HUES64 (cell line): Measurements from ENCODE around the gene MYCBPAP.

Experiments
- H3K27ac ChIP-seq: 2 replicates; pipeline ENCODE4 v1.7.0; 2013; ENCODE audit warnings: low read depth, low read length, inconsistent platforms
- H3K27me3 ChIP-seq: 2 replicates; pipeline ENCODE4 v1.6.1; 2013; ENCODE audit warnings: mild to moderate bottlenecking, low read length; ENCODE audit not compliant: insufficient read depth
- H3K36me3 ChIP-seq: 2 replicates; pipeline ENCODE4 v1.6.1; 2013; ENCODE audit warnings: mild to moderate bottlenecking, low read length; ENCODE audit not compliant: insufficient read depth
- H3K4me1 ChIP-seq: 2 replicates; pipeline ENCODE4 v1.6.1; 2013; ENCODE audit warnings: mild to moderate bottlenecking, low read length, moderate library complexity; ENCODE audit not compliant: insufficient read depth
- H3K4me3 ChIP-seq: 2 replicates; pipeline ENCODE4 v1.5.1; 2013; ENCODE audit warnings: mild to moderate bottlenecking, low read length, moderate library complexity
- H3K9ac ChIP-seq: 2 replicates; pipeline ENCODE4 v1.6.1; 2013; ENCODE audit warnings: mild to moderate bottlenecking, low read depth, low read length
- H3K9me3 ChIP-seq: 2 replicates; pipeline ENCODE4 v1.6.1; 2013; ENCODE audit warnings: low read depth, low read length; ENCODE audit not compliant: insufficient read depth
- WGBS: fragments of 150-250, 120-280 bp; methylation state at CpG from one replicate; pipeline ENCODE4 v1.1.7; 2013; ENCODE audit warnings: missing lambda C conversion rate; 5-methylcytosine and 5-hydroxymethylcytosine counted together

Gene MYCBPAP

GRCh38 chr17:50541716-50542688 is 33.8 kb downstream of the MYCBPAP start:
- Histone ChIP-seq H3K36me3 (no peaks in the 10 kb centered on the region), H3K9me3 (no peaks in the 10 kb centered on the region), H3K4me1 (peaks cover 7% of the 10 kb centered on the region; the same call in 1 of the 2 replicates), H3K4me3 (peak overlapping the region; percentile 85), H3K27ac (peak overlapping the region; percentile 60; the same call in 1 of the 2 replicates), H3K27me3 (peaks cover 10% of the 10 kb centered on the region), H3K9ac (peak overlapping the region; percentile 62)
- WGBS = 3% methylated on average over 82 of the region's 82 CpGs

- peak overlapping the region; percentile 85 for H3K4me3 ChIP-seq
- H3K9ac ChIP-seq = peak overlapping the region; percentile 62
These were observed 34.8 kb downstream of the MYCBPAP start for GRCh38 chr17:50542795-50543774.

GRCh38 chr17:50544516-50544915 is 36.3 kb downstream of the MYCBPAP start:
- no peak overlapping the region for H3K4me3 ChIP-seq
- peaks cover 12% of the 10 kb centered on the region for H3K4me1 ChIP-seq
- peaks cover 10% of the 10 kb centered on the region for H3K27me3 ChIP-seq
- H3K9ac ChIP-seq = no peak overlapping the region
- no peaks in the 10 kb centered on the region for H3K9me3 ChIP-seq
- H3K27ac ChIP-seq = no peak overlapping the region
- WGBS = 88% methylated on average over 7 of the region's 7 CpGs
- no peaks in the 10 kb centered on the region for H3K36me3 ChIP-seq

More at GRCh38 chr17:50542795-50543774, 34.8 kb downstream of the MYCBPAP start:
- Histone ChIP-seq H3K4me1 (peaks cover 12% of the 10 kb centered on the region), H3K27me3 (peaks cover 10% of the 10 kb centered on the region), H3K36me3 (no peaks in the 10 kb centered on the region), H3K27ac (no peak overlapping the region), H3K9me3 (no peaks in the 10 kb centered on the region)
- 86% methylated on average over 16 of the region's 16 CpGs for WGBS

DNA sequence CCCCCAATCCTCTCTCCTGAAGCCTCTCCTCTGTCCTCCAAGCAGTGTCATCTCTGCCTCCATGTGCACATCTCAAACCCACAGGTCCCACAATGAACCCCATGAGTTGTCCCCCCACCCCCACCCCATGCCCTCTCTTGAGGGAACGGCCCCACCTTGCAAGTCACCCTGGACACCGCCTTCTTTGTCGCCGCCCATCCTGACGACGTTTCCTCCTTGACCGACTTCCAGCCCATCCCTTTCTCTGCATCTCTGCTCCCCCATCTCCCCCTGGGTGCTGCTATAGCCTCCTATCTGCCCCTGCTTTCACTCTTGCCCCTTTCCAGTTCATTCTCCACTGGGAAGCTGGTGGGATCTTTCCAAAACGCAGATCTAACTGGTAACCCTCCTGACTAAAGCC is 37.1 kb downstream of the MYCBPAP start:
- H3K27me3 ChIP-seq = peaks cover 10% of the 10 kb centered on the region
- peaks cover 12% of the 10 kb centered on the region for H3K4me1 ChIP-seq
- no peaks in the 10 kb centered on the region for H3K36me3 ChIP-seq
- H3K4me3 ChIP-seq = no peak overlapping the region
- WGBS = 72% methylated on average over 8 of the region's 8 CpGs
- H3K9ac ChIP-seq = no peak overlapping the region
- H3K27ac ChIP-seq = no peak overlapping the region
- no peaks in the 10 kb centered on the region for H3K9me3 ChIP-seq

- Histone ChIP-seq H3K4me1 (peaks cover 12% of the 10 kb centered on the region), H3K27me3 (peaks cover under 1% of the 10 kb centered on the region), H3K36me3 (no peaks in the 10 kb centered on the region), H3K4me3 (peak overlapping the region; percentile 65; the same call in 1 of the 2 replicates), H3K9me3 (no peaks in the 10 kb centered on the region), H3K27ac (no peak overlapping the region), H3K9ac (no peak overlapping the region)
- WGBS = 66% methylated on average over 4 of the region's 4 CpGs
These were observed 38.4 kb downstream of the MYCBPAP start for GRCh38 chr17:50546701-50547034.

DNA sequence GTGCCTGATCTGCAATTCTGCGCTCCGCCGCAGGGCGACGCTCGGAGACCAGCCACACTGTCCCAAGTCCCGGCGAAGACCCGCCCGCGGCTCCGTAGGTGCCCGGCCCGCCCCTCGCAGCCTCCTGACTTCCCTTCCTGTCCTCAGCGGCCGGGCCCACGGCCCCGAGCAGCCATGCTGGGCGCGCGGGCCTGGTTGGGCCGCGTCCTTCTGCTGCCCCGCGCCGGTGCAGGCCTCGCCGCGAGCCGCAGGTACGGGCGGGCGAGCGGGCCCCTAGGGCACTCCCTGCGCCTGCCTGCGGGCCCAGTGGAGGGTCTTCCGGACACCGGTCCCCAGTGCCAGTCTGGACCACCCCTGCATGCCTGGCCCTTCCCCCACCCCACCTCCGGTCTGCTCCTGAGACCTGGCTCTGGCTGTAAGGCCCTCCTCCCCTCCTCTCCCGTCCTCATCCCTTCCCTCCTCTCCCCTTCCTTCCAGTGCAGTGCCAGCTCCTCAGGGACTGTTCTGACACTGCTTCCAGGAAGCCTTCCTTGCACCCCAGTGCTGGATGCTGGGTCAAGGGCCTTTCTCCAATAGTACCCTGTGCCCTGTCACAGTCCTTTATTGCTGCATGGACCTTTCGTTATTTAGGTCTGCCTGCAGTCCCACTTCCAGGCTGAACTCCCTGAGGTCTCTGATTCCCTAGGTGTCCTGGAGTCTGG is 38.9 kb downstream of the MYCBPAP start, which contains the start of gene SPATA20:
Gene SPATA20 (plus strand): TSS at position 140 of the 701 bp plus-strand sequence. CDS start 35 bp downstream, at position 175.
- 2% methylated on average over 42 of the region's 42 CpGs for WGBS
- H3K9ac ChIP-seq = peak within 1 kb of the TSS; percentile 83
- H3K9me3 ChIP-seq = no peaks in the 10 kb centered on the region
- peak within 1 kb of the TSS; percentile 65 for H3K4me3 ChIP-seq
- peaks cover 12% of the 10 kb centered on the region for H3K4me1 ChIP-seq
- no peaks in the 10 kb centered on the region for H3K36me3 ChIP-seq
- H3K27ac ChIP-seq = peak within 1 kb of the TSS; percentile 52; the same call in 1 of the 2 replicates
- H3K27me3 ChIP-seq = no peaks in the 10 kb centered on the region

DNA sequence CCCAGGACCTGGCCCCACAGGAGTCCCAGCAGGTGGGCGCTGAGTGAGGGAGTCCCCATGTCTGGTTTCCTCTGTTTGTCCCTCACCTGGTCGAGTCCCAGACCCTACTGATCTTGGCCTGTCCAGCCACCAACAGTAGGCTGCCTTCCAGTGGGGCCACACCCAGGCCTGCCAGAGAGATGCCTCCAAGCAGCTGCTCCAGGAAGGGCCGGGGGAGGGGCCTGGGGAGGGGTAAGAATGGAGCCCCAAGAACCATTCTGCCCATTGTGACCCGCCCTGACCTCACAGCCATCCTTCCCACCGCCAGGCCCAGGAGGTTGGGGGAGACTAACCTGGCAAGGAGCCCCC is 39.5 kb downstream of the MYCBPAP start:
- 82% methylated on average over 4 of the region's 5 CpGs for WGBS
- H3K36me3 ChIP-seq = no peaks in the 10 kb centered on the region
- peaks cover 7% of the 10 kb centered on the region for H3K4me1 ChIP-seq
- no peaks in the 10 kb centered on the region for H3K9me3 ChIP-seq
- peak overlapping the region; percentile 83; the same call in 1 of the 2 replicates for H3K9ac ChIP-seq
- no peaks in the 10 kb centered on the region for H3K27me3 ChIP-seq
- no peak overlapping the region for H3K27ac ChIP-seq
- peak overlapping the region; percentile 65 for H3K4me3 ChIP-seq

DNA sequence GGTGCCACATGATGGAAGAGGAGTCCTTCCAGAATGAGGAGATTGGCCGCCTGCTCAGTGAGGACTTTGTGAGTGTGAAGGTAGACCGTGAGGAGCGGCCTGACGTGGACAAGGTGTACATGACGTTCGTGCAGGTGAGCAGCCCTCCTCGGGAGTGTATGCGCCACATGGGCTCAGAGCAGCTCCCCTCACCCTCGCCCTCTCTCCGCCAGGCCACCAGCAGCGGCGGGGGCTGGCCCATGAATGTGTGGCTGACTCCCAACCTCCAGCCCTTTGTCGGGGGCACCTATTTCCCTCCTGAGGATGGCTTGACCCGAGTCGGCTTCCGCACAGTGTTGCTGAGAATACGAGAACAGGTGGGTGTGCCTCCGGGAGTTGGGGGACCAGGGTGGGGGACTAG is 40.6 kb downstream of the MYCBPAP start:
- Histone ChIP-seq H3K27me3 (no peaks in the 10 kb centered on the region), H3K9me3 (no peaks in the 10 kb centered on the region), H3K4me1 (peaks cover 5% of the 10 kb centered on the region), H3K4me3 (no peak overlapping the region), H3K9ac (no peak overlapping the region), H3K36me3 (no peaks in the 10 kb centered on the region), H3K27ac (no peak overlapping the region)
- WGBS = 91% methylated on average over 18 of the region's 18 CpGs

GRCh38 chr17:50549256-50549941 is 41.2 kb downstream of the MYCBPAP start:
- Histone ChIP-seq H3K27ac (no peak overlapping the region), H3K9ac (no peak overlapping the region), H3K9me3 (no peaks in the 10 kb centered on the region), H3K36me3 (no peaks in the 10 kb centered on the region), H3K4me3 (no peak overlapping the region), H3K27me3 (no peaks in the 10 kb centered on the region), H3K4me1 (peaks cover 5% of the 10 kb centered on the region)
- 93% methylated on average over 19 of the region's 19 CpGs for WGBS

GRCh38 chr17:50549969-50550368 is 41.7 kb downstream of the MYCBPAP start:
- H3K27ac ChIP-seq = no peak overlapping the region
- 92% methylated on average over 11 of the region's 11 CpGs for WGBS
- H3K9me3 ChIP-seq = no peaks in the 10 kb centered on the region
- no peak overlapping the region for H3K4me3 ChIP-seq
- peaks cover 5% of the 10 kb centered on the region for H3K4me1 ChIP-seq
- H3K36me3 ChIP-seq = no peaks in the 10 kb centered on the region
- H3K9ac ChIP-seq = no peak overlapping the region
- H3K27me3 ChIP-seq = no peaks in the 10 kb centered on the region
